Measurements from ENCODE around the gene OSBPL5.

DNA sequence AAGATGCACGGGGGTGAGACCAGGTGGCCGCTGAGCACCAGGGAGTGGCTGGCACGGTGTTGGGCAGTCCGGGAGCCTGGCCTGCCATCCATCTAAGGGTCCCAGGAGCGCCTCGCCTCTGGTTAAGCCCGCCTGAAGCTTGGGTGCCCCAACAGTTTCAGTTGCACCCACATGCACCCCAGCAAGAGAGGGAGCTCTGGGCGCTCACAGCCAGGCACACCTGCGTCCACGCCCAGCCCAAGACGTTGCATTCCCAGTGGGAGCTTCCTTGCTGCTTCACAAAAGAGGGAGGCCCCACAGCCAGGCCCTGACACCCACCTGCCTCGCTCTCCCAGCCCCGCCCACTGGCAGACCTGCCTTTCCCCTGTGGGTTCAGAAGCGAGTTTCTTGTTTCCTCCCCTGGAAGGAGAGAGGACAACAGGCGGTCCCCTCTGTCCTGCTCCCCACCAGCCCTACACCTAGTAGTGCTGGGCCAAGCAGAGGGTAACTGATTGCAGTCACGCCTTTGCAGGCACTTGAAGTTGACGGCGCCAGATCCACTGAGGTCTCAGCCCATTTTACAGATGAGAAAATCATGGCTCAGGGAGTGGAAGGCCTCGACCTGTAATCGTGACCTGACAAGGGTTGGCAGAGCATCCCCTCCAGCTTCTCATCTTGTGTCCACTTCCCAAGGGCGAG is 35.4 kb downstream of the OSBPL5 start:
- TF ChIP-seq, protein P1, sequence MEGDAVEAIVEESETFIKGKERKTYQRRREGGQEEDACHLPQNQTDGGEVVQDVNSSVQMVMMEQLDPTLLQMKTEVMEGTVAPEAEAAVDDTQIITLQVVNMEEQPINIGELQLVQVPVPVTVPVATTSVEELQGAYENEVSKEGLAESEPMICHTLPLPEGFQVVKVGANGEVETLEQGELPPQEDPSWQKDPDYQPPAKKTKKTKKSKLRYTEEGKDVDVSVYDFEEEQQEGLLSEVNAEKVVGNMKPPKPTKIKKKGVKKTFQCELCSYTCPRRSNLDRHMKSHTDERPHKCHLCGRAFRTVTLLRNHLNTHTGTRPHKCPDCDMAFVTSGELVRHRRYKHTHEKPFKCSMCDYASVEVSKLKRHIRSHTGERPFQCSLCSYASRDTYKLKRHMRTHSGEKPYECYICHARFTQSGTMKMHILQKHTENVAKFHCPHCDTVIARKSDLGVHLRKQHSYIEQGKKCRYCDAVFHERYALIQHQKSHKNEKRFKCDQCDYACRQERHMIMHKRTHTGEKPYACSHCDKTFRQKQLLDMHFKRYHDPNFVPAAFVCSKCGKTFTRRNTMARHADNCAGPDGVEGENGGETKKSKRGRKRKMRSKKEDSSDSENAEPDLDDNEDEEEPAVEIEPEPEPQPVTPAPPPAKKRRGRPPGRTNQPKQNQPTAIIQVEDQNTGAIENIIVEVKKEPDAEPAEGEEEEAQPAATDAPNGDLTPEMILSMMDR (conservative IDR thresholded peaks at IDR 0.05 in 1 of 2, IDR thresholded peaks at IDR 0.05 in 1 of 2; ENCODE audit: low read depth in 1 of 2, low read length in 2 of 2) = no peak
- no peak for TF ChIP-seq EZH2 (IDR thresholded peaks at IDR 0.05; ENCODE audit: low read length, missing control alignments)
